ENCODE measurements around the gene APOLD1. TPM values are rescaled to one million over a fixed set of nuclear protein-coding genes. Genes with fewer than 3 reads are reported as not detected.

The APOLD1 gene
- polyA plus RNA-seq, 1 donor (not counting 4 experiments of a cell fraction or from before 2014, with no cell fraction given) = 0.34 TPM

DNA sequence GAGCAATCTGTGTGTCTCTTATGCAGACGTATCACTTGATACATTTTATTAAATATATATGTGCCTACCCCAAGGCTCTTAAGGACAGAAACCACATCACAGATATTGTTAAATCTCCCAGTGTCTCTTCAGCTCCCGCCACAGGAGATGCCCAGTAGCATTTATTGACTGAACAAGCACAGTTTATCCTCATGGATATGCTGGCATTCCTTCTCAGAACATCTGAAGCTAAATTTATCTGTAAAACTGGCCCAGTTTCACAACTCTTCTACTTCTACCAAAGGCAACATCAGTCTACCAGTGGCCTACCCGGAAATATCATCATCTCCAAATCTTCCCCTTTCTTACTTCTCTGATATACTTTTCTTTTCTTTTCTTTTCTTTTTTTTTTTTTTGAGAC lies 10.7 kb downstream of the APOLD1 start:
- no peak for FAIRE-seq
- Histone ChIP-seq H3K27me3 (ENCODE audit: control insufficient read depth, extremely low read depth, insufficient read depth, low read length) (no peaks in the 10 kb centered on the region), H3K4me3 (ENCODE audit: control insufficient read depth in 2 of 3, extremely low read depth in 1 of 3, insufficient read depth in 2 of 3, low read depth in 1 of 3, low read length in 3 of 3) (no peak overlapping the region), H4K20me1 (ENCODE audit: control insufficient read depth, extremely low read depth, insufficient read depth, low read length) (no peaks in the 10 kb centered on the region), H3K27ac (ENCODE audit: control insufficient read depth, insufficient read depth, low read length) (no peak overlapping the region), H3K9me3 (ENCODE audit: control insufficient read depth, low read depth, low read length) (no peaks in the 10 kb centered on the region), H2AFZ (ENCODE audit: control insufficient read depth, low read length) (no peak overlapping the region), H3K4me1 (ENCODE audit: control insufficient read depth, extremely low read depth, insufficient read depth, low read length) (peaks cover 16% of the 10 kb centered on the region), H3K9me1 (ENCODE audit: control insufficient read depth, extremely low read depth, insufficient read depth, low read length) (no peaks in the 10 kb centered on the region), H3K79me2 (ENCODE audit: control insufficient read depth, insufficient read depth, low read length) (no peaks in the 10 kb centered on the region), H3K4me2 (ENCODE audit: control insufficient read depth, extremely low read depth, insufficient read depth, low read depth, low read length) (no peak overlapping the region), H3K9ac (ENCODE audit: control insufficient read depth, extremely low read depth, insufficient read depth, low read length) (no peak overlapping the region), H3K36me3 (ENCODE audit: control insufficient read depth in 2 of 2, extremely low read depth in 1 of 2, insufficient read depth in 2 of 2, low read length in 2 of 2) (no peaks in the 10 kb centered on the region)
- no peak for TF ChIP-seq EZH2 (IDR thresholded peaks at IDR 0.05; ENCODE audit: low read length)
- TF ChIP-seq, protein P1, sequence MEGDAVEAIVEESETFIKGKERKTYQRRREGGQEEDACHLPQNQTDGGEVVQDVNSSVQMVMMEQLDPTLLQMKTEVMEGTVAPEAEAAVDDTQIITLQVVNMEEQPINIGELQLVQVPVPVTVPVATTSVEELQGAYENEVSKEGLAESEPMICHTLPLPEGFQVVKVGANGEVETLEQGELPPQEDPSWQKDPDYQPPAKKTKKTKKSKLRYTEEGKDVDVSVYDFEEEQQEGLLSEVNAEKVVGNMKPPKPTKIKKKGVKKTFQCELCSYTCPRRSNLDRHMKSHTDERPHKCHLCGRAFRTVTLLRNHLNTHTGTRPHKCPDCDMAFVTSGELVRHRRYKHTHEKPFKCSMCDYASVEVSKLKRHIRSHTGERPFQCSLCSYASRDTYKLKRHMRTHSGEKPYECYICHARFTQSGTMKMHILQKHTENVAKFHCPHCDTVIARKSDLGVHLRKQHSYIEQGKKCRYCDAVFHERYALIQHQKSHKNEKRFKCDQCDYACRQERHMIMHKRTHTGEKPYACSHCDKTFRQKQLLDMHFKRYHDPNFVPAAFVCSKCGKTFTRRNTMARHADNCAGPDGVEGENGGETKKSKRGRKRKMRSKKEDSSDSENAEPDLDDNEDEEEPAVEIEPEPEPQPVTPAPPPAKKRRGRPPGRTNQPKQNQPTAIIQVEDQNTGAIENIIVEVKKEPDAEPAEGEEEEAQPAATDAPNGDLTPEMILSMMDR (optimal IDR thresholded peaks at IDR 0.05 in 1 of 3, IDR thresholded peaks at IDR 0.05 in 1 of 3, conservative IDR thresholded peaks at IDR 0.05 in 1 of 3; ENCODE audit: extremely low read depth in 1 of 3, insufficient read depth in 2 of 3, low read length in 3 of 3) = no peak
- DNase-seq (ENCODE audit: low read depth, low spot score) = no peak
- dilution Hi-C loops (cut with MboI; ENCODE audit: extremely low pct_ligation_motif_present, low sequenced_read_pairs) = no loop called here

DNA sequence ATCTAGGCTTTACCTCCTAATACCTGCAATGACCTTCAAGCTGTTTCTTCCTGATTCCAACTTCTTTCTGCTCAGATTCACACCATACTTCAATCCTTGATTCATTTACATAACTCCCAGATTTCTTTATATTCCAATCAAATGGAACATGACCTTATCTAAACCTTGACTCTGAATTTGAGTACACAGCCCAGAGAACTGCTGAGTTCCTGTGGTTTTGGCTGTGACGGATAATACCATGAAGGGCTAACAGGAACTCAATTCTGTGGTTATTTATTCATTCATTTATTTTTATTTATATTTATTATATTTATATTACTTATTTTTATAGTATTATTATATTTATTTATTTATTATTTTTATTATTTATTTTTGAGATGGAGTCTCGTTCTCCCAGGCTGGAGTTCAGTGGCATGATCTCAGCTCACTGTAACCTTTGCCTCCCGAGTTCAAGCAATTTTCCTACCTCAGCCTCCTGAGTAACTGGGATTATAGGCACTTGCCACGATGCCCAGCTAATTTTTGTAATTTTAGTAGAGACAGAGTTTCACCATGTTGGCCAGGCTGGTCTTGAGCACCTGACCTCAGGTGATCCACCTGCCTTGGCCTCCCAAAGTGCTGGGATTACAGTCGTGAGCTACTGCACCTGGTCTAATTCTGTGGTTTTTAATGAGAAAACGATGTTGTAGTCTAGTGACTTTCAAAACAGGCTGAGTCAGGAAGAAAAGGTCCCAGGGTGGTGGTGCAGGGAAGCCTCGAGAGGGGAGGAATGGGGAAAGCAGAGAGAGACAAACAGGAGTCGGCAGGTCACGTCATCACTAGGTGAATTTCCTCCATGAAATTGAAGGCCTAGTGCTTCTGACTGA lies 11.7 kb downstream of the APOLD1 start:
- Histone ChIP-seq H4K20me1 (ENCODE audit: control insufficient read depth, extremely low read depth, insufficient read depth, low read length) (no peaks in the 10 kb centered on the region), H3K27ac (ENCODE audit: control insufficient read depth, insufficient read depth, low read length) (no peak overlapping the region), H3K4me2 (ENCODE audit: control insufficient read depth, extremely low read depth, insufficient read depth, low read depth, low read length) (no peak overlapping the region), H2AFZ (ENCODE audit: control insufficient read depth, low read length) (no peak overlapping the region), H3K9me1 (ENCODE audit: control insufficient read depth, extremely low read depth, insufficient read depth, low read length) (no peaks in the 10 kb centered on the region), H3K9me3 (ENCODE audit: control insufficient read depth, low read depth, low read length) (no peaks in the 10 kb centered on the region), H3K79me2 (ENCODE audit: control insufficient read depth, insufficient read depth, low read length) (no peaks in the 10 kb centered on the region), H3K27me3 (ENCODE audit: control insufficient read depth, extremely low read depth, insufficient read depth, low read length) (no peaks in the 10 kb centered on the region), H3K9ac (ENCODE audit: control insufficient read depth, extremely low read depth, insufficient read depth, low read length) (no peak overlapping the region), H3K4me1 (ENCODE audit: control insufficient read depth, extremely low read depth, insufficient read depth, low read length) (peaks cover 10% of the 10 kb centered on the region), H3K36me3 (ENCODE audit: control insufficient read depth in 2 of 2, extremely low read depth in 1 of 2, insufficient read depth in 2 of 2, low read length in 2 of 2) (no peaks in the 10 kb centered on the region), H3K4me3 (ENCODE audit: control insufficient read depth in 2 of 3, extremely low read depth in 1 of 3, insufficient read depth in 2 of 3, low read depth in 1 of 3, low read length in 3 of 3) (no peak overlapping the region)
- DNase-seq (ENCODE audit: low read depth, low spot score) = no peak
- no peak for FAIRE-seq
- dilution Hi-C loops (cut with MboI; ENCODE audit: extremely low pct_ligation_motif_present, low sequenced_read_pairs) = no loop called here
- TF ChIP-seq, protein P1 (optimal IDR thresholded peaks at IDR 0.05 in 1 of 3, IDR thresholded peaks at IDR 0.05 in 1 of 3, conservative IDR thresholded peaks at IDR 0.05 in 1 of 3; ENCODE audit: extremely low read depth in 1 of 3, insufficient read depth in 2 of 3, low read length in 3 of 3) = no peak
- TF ChIP-seq EZH2 (IDR thresholded peaks at IDR 0.05; ENCODE audit: low read length) = no peak
